Measurements from ENCODE around the gene RABEP1. TPM values are rescaled to one million over a fixed set of nuclear protein-coding genes. Genes with fewer than 3 reads are reported as not detected.

The RABEP1 gene
- polyA plus RNA-seq, 1 donor from 2014 or later: 67.0 TPM

DNA sequence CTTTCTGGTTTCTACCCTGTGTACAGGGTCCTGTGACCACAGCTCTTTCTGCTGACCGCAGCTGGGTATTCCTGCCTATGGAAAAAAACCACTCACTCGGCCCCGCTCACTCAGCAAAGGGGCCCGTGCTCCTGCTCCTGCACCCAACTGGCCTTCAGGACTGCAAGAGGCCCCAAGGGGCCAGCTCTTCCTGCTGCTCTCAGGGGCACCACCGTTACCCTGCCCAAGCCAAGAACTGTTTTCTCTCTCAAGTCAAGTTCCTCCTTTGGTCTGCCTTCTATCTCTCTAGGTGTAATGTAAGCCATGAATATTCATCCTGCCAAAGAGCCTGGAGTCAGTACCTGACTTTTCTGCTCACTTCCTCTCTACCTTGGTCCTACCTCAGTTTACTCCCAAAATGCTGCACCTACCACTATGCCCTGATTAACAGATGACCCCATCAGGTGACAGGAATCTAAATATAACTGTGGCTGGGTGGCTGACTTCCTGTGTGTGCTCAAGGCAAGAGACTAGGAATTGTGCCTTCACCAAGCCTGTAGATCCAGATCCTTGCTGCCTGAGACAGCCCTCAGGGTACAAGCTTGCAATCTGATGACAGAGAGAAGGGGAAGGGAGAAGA is 27.1 kb upstream of the RABEP1 start:
- Histone ChIP-seq H2AFZ (ENCODE audit: low read depth, low read length) (no peak overlapping the region), H3K9ac (ENCODE audit: low read length) (no peak overlapping the region), H3K27ac (ENCODE audit: low read length) (no peak overlapping the region), H3K36me3 (ENCODE audit: insufficient read depth, low read length) (no peaks in the 10 kb centered on the region), H3K9me2 (ENCODE audit: insufficient read depth, low read length) (no peaks in the 10 kb centered on the region), H3K4me2 (ENCODE audit: low read length) (no peak overlapping the region), H3K9me3 (ENCODE audit: low read length) (no peaks in the 10 kb centered on the region), H4K20me1 (ENCODE audit: insufficient read depth) (no peaks in the 10 kb centered on the region), H3K79me2 (replicated peaks; ENCODE audit: insufficient read depth, low read length) (no peaks in the 10 kb centered on the region), H3K27me3 (ENCODE audit: insufficient read depth, low read depth, low read length) (no peaks in the 10 kb centered on the region), H3F3A (ENCODE audit: insufficient read depth, low read length, poor library complexity, severe bottlenecking) (no peaks in the 10 kb centered on the region), H3K4me3 (ENCODE audit: low read length) (no peak overlapping the region)
- TF ChIP-seq SMC3 (conservative IDR thresholded peaks at IDR 0.05; ENCODE audit: poor library complexity): no peak
- TF ChIP-seq EZH2 (IDR thresholded peaks at IDR 0.05; ENCODE audit: borderline replicate concordance, insufficient read depth, low read length, poor library complexity, severe bottlenecking): no peak
- TF ChIP-seq, protein P1, sequence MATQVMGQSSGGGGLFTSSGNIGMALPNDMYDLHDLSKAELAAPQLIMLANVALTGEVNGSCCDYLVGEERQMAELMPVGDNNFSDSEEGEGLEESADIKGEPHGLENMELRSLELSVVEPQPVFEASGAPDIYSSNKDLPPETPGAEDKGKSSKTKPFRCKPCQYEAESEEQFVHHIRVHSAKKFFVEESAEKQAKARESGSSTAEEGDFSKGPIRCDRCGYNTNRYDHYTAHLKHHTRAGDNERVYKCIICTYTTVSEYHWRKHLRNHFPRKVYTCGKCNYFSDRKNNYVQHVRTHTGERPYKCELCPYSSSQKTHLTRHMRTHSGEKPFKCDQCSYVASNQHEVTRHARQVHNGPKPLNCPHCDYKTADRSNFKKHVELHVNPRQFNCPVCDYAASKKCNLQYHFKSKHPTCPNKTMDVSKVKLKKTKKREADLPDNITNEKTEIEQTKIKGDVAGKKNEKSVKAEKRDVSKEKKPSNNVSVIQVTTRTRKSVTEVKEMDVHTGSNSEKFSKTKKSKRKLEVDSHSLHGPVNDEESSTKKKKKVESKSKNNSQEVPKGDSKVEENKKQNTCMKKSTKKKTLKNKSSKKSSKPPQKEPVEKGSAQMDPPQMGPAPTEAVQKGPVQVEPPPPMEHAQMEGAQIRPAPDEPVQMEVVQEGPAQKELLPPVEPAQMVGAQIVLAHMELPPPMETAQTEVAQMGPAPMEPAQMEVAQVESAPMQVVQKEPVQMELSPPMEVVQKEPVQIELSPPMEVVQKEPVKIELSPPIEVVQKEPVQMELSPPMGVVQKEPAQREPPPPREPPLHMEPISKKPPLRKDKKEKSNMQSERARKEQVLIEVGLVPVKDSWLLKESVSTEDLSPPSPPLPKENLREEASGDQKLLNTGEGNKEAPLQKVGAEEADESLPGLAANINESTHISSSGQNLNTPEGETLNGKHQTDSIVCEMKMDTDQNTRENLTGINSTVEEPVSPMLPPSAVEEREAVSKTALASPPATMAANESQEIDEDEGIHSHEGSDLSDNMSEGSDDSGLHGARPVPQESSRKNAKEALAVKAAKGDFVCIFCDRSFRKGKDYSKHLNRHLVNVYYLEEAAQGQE (IDR thresholded peaks at IDR 0.05; ENCODE audit: borderline replicate concordance): no peak
- no peak for TF ChIP-seq TAF1 (IDR thresholded peaks at IDR 0.05; ENCODE audit: low read depth)
- TF ChIP-seq POLR2AphosphoS5 (IDR thresholded peaks at IDR 0.05): no peak
- TF ChIP-seq, protein P2, sequence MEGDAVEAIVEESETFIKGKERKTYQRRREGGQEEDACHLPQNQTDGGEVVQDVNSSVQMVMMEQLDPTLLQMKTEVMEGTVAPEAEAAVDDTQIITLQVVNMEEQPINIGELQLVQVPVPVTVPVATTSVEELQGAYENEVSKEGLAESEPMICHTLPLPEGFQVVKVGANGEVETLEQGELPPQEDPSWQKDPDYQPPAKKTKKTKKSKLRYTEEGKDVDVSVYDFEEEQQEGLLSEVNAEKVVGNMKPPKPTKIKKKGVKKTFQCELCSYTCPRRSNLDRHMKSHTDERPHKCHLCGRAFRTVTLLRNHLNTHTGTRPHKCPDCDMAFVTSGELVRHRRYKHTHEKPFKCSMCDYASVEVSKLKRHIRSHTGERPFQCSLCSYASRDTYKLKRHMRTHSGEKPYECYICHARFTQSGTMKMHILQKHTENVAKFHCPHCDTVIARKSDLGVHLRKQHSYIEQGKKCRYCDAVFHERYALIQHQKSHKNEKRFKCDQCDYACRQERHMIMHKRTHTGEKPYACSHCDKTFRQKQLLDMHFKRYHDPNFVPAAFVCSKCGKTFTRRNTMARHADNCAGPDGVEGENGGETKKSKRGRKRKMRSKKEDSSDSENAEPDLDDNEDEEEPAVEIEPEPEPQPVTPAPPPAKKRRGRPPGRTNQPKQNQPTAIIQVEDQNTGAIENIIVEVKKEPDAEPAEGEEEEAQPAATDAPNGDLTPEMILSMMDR (IDR thresholded peaks at IDR 0.05; ENCODE audit: poor library complexity, severe bottlenecking): no peak
- TF ChIP-seq MXI1 (conservative IDR thresholded peaks at IDR 0.05; ENCODE audit: poor library complexity, severe bottlenecking): no peak
- TF ChIP-seq EP300 (conservative IDR thresholded peaks at IDR 0.05; ENCODE audit: poor library complexity, severe bottlenecking): no peak
- no peak for TF ChIP-seq RAD21 (conservative IDR thresholded peaks at IDR 0.05)

DNA sequence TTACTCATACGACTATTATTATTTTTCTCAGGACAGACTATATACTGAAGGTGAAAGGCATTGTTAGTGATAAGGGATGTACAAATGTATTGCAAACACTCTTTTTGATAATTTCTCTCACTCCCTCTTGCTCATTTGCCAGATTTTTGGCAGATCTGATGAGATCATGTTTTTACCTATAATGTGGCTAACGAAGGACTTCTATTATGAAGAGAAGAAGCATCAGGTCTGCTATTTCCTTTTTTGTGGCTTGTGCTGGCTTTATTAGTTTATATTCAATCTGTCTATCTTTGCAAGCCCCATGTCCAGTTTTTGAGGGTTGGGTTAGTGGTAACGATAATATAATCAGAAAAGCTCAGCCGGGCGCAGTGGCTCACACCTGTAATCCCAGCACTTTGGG is 25.0 kb upstream of the RABEP1 start:
- Histone ChIP-seq H3K4me3 (ENCODE audit: low read length) (no peak overlapping the region), H3K27ac (ENCODE audit: low read length) (no peak overlapping the region), H3K79me2 (replicated peaks; ENCODE audit: insufficient read depth, low read length) (no peaks in the 10 kb centered on the region), H3K4me2 (ENCODE audit: low read length) (no peak overlapping the region), H3K9me2 (ENCODE audit: insufficient read depth, low read length) (no peaks in the 10 kb centered on the region), H3F3A (ENCODE audit: insufficient read depth, low read length, poor library complexity, severe bottlenecking) (no peaks in the 10 kb centered on the region), H3K27me3 (ENCODE audit: insufficient read depth, low read depth, low read length) (no peaks in the 10 kb centered on the region), H3K9ac (ENCODE audit: low read length) (no peak overlapping the region), H2AFZ (ENCODE audit: low read depth, low read length) (no peak overlapping the region), H4K20me1 (ENCODE audit: insufficient read depth) (no peaks in the 10 kb centered on the region), H3K36me3 (ENCODE audit: insufficient read depth, low read length) (no peaks in the 10 kb centered on the region), H3K9me3 (ENCODE audit: low read length) (no peaks in the 10 kb centered on the region)
- no peak for TF ChIP-seq EP300 (conservative IDR thresholded peaks at IDR 0.05; ENCODE audit: poor library complexity, severe bottlenecking)
- TF ChIP-seq, protein P2 (IDR thresholded peaks at IDR 0.05; ENCODE audit: poor library complexity, severe bottlenecking): no peak
- TF ChIP-seq EZH2 (IDR thresholded peaks at IDR 0.05; ENCODE audit: borderline replicate concordance, insufficient read depth, low read length, poor library complexity, severe bottlenecking): no peak
- TF ChIP-seq, protein P1 (IDR thresholded peaks at IDR 0.05; ENCODE audit: borderline replicate concordance): no peak
- no peak for TF ChIP-seq POLR2AphosphoS5 (IDR thresholded peaks at IDR 0.05)
- TF ChIP-seq RAD21 (conservative IDR thresholded peaks at IDR 0.05): no peak
- TF ChIP-seq SMC3 (conservative IDR thresholded peaks at IDR 0.05; ENCODE audit: poor library complexity): no peak
- TF ChIP-seq TAF1 (IDR thresholded peaks at IDR 0.05; ENCODE audit: low read depth): no peak
- TF ChIP-seq MXI1 (conservative IDR thresholded peaks at IDR 0.05; ENCODE audit: poor library complexity, severe bottlenecking): no peak
